ENCODE measurements around the gene OLA1.

GRCh38 chr2:174076975-174077374 lies 171.4 kb downstream of the OLA1 start:
- TF ChIP-seq TARDBP (IDR thresholded peaks at IDR 0.05) (no peak), NCOA6 (IDR thresholded peaks at IDR 0.05) (no peak)

Data from K562 (cell line).